ENCODE data around the gene METTL22.
"Not testable (repeated sequence)": the region's sequence is repeated elsewhere in the genome, so short reads cannot be mapped to it uniquely, and the experiment has no call there.

The METTL22 gene

DNA sequence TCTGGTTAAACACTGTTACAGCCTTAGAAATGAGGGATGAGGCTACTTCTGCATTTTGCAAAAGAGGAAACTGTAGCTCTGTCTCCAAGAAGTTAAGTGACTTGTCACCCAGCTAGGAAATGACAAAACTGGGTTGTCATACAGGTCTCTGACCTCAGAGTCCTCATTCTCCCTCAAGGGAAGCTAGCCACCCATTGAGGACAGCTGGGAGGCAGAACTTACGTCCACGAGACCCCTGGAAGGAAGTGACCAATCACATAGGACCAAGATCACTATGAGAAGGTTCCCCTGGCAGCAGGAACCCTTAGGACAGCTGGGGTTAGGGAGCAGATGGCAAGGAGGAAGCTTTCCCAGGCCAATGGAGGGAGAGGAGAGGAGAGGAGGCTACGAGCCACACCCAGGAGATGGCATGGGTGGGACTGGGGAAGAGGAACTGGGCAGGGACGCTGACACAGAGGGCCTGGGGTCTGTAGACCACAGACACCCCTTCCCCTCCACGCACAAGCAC lies 11.2 kb downstream of the METTL22 start:
- no peak for DNase-seq

DNA sequence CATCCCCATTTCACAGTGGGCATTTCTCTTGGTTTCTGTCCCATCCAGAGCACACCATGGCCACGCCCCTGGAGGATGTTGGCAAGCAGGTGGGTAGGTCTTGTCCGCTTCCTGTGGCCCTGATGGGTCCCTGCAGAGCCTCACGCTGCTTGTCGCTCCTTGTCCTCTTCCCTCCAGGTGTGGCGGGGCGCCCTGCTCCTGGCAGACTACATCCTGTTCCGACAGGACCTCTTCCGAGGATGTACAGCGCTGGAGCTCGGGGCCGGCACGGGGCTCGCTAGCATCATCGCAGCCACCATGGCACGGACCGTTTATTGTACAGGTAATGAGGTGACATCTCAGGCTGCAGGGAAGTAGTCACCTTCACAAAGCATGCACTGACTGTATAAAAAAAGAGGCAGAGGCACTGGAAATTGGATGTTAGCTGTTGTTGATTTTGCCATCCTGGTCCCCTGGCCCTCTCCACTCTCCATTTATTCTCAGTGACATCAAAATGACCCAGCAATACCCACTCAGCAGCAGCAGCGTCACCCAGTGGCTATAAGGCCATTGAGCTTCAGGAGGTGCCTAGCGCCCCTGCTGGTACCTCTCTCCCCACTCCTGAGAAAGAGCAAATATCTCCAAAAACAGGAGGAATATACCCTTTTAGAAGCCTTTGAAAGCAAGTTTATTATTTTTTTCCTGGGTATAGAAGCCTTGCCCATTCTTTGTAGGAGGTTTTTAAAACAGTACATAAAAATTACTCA lies 13.7 kb downstream of the METTL22 start:
- DNase-seq = peak; percentile 40

DNA sequence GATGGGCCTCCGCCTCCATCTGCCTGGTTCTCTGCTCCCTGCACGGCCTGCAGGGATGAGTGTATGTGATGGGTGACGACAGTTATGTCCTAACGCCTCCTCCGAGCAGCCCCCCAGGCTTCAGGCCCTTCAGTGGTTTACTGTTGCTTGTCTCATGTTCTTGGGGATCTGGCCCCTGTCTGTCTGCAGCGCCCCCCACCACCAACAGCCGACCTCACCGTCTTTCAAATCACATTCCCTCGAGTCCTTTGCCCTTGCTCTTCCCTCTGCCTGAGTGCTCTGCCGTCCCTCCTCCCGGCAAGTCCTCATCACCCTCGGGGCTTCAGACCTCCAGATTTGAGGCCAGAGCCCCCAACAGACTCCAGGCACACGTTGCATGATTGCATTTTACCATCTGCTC lies 18.2 kb downstream of the METTL22 start:
- no peak for DNase-seq

DNA sequence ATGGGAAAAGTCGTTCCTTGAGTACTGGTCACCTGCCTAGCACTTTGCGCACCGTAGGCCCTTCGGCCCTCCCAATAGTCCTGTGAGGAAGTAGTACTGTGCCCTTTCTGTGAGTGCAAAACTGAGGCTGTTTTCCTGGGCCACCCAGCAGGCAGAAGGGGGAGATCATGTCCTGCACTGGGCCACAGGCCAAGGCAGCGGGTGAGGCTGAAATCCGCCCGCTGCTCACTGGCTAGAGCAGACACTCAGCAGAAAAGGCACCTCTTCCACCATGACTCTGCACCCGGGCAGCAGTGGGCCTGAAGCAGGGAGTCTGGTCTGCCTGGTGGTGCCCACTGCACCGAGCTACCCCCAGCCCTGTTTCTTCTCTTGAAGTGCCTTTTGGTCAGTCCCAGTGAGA lies 20.2 kb downstream of the METTL22 start:
- no peak for DNase-seq

DNA sequence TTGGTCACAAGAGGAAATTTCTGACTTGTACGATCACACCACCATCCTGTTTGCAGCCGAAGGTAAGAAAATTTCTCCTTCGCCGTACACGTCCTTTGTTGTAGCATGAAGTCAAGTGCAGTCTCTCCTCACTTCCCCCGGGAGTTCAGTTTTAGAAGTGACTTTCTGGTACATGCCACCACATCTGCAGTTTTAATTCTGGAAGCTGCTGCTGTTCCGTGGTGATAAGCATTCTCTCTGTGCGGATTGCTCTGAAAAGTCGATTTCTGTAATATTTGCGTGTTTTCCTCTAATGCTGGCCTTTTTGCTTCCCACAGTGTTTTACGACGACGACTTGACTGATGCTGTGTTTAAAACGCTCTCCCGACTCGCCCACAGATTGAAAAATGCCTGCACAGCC lies 20.6 kb downstream of the METTL22 start:
- no peak for DNase-seq

DNA sequence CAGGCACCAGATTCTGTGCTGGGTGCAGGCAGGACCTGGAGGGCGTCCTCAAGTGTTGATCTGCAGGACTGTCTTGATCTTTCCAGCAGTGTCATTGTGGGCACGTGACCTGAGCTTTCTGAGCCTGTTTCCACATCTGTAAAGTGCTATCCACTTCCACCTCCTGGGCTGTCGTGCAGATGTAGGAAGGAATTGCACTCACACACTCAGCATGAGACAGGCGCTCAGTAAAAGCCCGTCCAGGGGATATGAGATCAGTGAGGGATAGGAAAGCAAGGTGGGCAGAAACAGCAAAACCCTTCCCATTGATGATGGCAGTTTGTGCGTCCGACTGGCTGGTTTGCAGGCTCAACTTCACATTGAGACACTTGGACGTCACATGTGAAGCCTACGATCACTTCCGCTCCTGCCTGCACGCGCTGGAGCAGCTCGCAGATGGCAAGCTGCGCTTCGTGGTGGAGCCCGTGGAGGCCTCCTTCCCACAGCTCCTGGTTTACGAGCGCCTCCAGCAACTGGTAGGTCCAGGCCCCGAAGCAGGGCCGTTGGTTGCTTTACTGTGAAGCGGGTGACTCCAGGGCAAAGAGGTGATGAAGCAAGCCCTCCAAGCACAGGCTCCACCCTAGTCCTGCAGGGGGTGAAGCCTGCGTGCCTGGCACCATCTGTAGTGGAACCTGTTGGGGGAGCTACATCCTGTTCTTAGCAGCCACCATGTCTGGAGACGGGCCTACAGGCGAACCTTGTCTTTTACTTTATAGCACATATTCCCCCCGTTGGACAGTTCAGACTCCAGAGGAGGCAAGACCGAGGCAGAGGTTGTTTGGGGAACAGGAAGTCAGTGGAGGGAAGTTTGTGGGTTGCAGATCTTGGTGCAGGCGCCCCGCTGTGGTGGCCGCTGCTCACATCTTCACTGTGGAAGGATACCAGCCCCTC lies 23.0 kb downstream of the METTL22 start:
- DNase-seq = no peak

DNA sequence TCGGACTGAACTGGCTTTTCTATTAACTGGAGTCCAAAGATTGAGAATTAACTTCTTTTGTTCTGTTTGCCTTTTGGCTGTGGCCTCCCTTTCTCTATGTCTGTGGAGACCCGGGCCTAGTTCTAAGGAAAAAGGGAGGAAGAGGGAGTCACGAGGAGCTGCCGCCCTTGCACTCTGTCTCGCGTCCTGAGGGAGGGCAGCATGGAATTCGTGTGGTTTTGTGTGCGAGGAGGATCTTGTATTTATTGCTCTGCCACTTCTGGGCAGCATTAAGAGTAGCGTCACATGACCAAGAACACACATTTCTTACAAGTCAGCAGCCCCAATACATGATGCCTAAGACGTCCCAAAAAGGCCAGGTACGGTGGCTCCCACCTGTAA lies 23.6 kb downstream of the METTL22 start:
- no peak for DNase-seq

DNA sequence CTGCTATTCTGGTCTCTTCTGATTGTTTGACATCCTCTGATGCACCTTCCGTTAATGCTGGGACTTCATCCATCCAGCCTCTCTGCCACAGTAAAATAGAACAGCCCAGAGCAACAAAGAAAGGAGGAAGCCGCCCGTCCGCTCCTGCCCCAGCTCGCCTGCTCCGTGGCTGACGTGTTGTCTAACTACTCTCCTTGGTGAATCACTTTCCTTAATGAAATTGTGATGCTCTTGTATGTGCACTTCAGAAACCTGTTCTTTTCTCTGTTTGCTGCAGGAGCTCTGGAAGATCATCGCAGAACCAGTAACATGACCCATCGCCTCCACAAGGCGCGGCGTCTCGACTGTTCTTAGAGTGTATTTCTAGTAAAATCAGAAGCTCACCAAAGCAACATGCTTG lies 24.3 kb downstream of the METTL22 start:
- DNase-seq = no peak

DNA sequence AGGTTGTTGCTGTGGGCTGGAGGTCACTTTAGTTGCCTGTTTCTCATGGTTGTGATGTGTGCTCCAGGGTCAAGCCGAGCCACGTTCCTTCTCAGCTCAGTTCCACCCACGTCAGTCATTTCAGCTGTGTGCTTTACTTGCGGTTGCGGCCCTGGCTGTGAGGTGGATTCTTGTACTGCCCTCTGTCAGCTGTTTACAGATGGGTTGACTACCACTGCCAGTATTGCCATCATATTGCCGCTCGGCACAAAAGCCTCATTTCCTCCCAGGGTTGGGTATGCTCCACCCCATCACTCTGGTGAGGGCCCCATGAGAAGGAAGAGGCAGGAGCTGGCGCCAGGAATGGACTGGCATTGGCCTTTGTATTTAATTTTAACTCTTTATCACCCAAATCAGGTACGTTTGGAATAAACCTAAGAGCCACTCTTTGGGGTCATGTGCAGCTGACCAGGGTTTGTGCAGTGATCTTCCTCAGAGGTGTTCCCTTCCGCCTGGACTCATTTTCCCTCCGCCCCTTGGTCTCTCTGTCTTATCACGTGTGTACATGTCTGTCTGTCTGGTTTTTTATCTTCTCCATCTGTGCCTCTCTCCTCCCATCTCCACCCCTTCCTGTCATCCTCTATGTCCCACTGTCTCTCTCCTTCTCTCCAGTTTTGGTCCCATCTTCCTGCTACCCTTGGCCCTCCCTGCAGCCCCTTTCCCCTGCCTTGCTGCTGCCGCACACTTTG lies 25.0 kb downstream of the METTL22 start:
- no peak for DNase-seq

DNA sequence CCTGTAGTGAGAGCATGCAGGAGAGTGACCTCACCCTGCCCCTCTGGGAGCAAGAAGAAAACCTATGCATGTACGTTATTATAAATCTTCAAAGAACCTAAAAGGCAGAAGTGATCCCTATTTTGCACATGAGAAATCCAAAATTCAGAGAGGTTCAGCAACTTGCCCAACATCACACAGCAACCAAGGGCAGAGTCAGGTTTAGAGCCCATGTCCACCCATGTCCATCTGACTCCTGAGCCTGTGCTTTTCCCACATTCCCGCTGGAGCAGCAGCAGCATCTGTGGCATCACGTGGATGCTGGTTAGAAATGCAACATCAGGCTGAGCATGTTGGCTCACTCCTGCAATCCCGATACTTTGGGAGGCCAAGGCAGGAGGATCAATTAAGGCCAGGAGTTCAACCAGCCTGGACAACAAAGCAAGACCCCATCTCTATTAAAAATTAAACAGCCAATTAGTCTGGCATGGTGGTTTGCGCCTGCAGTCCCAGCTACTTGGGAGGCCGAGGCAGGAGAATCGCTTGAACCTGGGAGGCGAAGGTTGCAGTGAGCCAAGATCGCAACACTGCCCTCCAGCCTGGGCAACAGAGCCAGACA lies 26.3 kb downstream of the METTL22 start:
- DNase-seq = no peak

DNA sequence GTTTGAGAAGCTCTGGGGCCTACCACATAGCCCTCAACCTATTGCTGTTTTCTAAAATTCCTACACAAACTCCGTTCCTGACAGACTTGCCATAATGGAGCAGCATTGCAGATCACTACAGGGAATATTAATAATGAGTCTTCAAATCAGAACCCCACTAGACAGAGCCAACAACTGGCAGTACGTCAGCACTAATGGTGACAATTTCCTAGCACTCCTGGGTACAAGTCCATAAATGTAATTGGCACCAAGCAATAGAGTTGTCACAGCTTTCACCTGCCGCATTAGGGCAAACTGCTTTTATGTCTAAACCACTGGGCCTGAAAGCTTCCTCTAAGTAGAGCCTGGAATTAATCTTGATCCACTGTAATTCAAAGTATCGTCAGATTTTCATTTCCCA lies 27.4 kb downstream of the METTL22 start:
- DNase-seq = no peak

DNA sequence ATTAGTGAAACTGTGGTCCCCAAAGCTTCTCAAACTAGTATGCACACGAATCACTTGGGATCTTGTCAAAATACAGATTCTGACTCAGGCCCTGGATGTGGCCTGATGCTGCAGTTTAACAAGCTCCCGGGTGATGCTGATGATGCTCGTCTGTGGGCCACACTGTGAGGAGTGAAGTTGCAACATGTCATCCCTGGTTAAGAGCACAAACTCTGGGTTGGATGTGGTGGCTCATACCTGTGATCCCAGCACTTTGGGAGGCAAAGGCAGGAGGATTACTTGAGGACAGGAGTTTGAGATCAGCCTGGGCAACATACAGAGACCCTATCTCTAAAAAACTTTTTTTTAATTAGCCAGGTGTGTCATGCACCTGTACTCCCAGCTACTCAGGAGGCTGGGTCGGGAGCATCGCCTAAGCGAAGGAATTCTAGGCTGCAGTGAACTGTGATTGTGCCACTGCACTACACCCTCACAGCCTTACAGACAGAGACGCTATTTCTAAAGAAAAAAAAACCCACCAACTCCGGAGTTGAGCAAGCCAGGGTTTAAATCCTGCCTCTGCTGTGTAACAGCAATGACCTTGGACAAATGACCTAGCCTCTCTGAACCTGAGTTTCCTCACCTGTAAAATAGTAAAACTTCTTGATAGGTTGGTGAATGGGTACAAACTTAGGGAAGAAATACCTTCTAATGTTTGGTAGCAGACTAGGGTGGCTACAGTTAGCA lies 28.5 kb downstream of the METTL22 start:
- no peak for DNase-seq

DNA sequence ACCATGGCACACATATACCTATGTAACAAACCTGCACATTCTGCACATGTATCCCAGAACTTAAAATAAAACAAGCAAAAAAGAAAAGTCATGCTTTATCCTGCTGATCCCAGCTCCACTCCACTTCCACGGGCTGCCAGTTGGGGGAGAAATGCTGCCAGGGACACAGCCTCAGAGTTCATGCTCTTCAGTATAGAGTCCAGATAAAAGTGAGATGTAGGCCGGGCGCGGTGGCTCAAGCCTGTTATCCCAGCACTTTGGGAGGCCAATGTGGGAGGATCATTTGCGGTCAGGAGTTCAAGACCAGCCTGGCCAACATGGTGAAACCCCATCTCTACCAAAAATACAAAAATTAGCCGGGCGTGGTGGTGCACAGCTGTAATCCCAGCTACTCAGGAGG lies 30.5 kb downstream of the METTL22 start:
- not testable (repeated sequence) for DNase-seq

DNA sequence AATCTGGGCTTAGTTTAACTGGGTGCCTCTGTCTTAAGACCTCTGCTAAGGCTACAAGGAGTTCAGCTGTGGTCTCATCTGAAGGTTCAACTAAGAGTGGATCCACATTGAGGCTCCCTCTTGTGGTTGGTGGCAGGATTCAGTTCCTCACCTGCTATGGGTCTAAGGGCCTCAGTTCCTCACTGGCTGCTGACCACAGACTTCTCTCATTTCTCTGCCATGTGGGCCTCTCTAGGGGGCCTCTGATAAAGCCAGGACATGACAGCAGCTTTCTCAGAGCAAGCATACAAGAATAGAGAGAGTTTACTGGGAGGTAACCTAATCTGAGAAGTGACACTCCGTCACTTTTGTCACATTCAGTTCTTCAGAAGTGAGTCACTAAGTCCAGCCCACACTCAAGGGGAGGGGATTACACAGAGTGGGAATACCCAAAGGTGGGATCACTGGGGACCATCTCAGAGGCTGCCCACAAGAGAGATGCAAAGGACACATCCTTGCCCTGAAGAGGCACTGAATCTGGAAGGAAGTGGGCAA lies 33.8 kb downstream of the METTL22 start:
- peak; percentile 28 for DNase-seq

DNA sequence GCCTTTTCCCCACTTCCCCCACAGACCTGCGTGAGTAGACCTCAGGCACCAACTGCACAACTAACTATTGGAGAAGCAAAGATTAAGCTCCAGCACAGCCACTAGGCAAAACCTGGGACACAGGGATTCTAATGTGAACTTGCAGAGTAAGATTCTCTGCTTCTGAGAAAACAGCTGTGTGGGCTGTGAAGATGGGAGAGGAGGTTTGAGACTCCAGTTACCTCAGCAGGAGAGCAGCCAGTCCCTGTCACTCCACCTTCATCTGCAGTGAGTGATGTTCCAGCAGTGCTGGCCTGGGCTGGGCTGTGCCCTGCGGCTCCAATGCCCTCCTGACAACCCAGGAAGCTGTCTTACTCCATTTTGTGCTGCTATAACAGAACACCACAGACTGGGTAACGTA lies 34.9 kb downstream of the METTL22 start:
- DNase-seq = no peak

DNA sequence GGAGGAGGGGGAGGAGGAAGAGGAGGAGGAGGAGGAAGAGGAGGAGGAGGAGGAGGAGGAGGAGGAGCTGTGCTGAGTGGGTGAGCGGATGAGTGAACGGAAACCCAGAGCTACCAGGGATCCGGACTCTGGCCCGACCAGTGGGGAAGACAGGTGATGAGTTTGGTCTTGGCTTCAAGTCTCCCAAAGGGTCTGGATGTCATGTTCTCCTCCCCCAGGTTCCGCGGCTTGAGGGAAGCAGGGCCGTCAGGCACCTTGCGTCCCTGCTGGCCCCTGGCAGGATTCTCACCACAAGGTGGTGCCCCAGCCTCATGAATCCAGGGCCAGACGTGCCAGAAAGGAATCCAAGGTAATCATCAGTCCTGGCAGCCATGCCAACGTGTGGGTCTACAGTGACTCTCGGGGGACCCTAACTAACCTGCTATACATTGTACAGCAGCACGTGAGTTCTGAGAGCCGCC lies 39.4 kb downstream of the METTL22 start:
- peak; percentile 50 for DNase-seq

DNA sequence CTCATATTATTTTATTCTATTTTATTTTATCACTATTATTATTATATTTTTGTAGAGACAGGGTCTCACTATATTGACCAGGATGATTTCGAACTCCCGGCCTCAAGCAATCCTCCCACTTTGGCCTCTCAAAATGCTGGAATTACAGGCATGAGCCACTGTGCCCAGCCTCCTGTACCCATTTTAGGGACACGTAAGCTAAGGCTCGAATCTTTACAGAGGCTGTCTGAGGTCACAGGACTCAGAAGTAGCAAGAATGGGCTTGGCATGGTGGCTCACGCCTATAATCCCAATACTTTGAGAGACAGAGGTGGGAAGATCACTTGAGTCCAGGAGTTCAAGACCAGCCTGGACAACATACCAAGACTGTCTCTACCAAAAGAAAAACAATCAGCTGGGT lies 40.2 kb downstream of the METTL22 start:
- no peak for DNase-seq

DNA sequence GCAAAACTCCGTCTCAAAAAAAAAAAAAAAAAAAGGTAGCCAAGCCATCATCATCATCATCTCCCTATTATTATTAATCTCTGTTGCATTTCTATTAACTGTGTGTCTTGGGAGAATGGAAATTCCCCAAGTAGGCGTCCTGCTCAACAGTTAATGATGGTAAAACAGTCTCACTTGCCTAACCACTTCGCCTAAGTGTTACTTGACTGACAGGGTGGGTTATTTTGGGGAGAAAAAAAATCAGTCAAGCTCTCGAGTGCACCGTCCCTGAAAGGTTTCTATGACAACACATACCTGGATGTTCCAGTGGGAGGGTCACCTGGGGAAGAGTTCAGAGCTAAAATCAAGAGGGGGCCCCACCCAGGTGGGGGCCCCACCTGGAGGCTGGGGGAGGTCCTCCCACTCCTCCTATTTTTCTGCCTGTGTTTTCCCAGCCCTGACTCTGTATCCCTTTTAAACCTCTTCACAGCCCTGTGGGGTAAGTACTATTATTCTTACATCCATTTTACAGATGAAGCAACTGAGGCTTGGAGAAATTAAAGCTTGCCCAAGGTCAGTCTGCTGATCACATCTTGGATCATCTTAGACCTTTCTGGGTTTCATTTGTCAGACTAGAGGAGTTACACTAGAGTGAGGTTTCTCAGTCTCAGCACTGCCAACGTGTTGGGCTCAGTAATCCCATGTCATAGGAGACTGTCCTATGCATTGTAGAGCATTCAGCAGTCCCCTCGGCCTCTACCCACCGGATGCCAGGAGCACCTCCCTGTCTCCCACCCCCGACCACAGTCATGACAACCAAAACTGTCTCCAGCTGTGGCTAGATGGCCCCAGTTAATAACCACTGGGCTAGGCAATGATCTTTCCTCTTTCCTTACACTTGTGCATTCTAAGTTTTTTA lies 41.9 kb downstream of the METTL22 start:
- DNase-seq = no peak

DNA sequence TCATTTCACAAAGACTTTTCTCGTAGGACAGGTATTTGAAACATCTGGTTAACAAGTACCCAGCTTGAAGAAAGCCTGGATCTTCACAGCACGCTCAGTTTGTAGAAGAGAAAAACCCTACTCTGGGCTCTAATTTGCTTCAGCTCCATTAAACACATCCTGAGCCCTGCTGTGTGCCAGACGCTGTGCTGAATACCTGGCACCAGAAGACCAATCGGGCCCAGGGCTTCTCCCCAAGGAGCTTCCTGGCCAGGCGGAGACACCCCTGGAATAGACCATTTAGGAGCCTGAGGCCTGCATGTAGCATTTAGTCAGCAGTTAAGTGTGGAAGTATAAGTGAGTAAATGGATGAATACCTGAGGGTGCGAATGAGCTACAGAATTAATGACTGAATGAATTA lies 44.0 kb downstream of the METTL22 start:
- no peak for DNase-seq

DNA sequence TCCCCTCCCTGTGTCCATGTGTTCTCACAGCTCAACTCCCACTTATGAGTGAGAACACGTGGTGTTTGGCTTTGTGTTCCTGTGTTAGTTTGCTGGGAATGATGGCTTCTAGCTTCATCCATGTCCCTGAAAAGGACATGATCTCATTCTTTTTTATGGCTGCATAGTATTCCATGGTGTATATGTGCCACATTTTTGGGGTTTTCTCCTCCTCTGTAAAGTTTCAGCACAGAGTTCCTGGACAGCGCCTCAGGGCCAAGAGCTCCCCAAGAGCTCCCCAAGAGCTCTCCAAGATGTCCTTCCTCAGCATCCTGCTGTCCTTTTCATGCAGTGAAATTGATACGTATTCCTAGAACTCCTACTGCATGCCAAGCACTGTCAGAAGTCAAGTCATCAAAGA lies 46.0 kb downstream of the METTL22 start:
- no peak for DNase-seq

DNA sequence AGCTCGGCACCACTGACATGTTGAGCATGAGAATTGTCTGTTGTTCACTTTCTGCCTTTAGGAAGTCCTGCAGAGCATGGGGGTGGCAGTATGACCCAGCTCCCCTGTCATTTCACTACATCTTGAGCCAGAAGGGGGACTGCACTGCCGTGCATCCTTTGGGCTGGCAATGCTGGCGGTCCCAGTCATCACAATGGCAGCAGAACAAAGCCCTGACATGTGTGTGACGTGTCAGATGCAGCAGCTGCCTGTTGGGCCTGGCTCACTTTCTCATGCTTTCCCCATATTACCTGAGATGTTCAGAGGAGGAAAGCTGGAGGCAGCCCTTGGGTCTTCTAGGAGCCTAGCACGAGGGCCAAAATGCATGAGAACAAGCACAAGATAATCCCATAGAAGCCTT lies 46.6 kb downstream of the METTL22 start:
- no peak for DNase-seq

All from fibroblast of skin of right biceps (primary cell).